ENCODE measurements around the gene OAT.

DNA sequence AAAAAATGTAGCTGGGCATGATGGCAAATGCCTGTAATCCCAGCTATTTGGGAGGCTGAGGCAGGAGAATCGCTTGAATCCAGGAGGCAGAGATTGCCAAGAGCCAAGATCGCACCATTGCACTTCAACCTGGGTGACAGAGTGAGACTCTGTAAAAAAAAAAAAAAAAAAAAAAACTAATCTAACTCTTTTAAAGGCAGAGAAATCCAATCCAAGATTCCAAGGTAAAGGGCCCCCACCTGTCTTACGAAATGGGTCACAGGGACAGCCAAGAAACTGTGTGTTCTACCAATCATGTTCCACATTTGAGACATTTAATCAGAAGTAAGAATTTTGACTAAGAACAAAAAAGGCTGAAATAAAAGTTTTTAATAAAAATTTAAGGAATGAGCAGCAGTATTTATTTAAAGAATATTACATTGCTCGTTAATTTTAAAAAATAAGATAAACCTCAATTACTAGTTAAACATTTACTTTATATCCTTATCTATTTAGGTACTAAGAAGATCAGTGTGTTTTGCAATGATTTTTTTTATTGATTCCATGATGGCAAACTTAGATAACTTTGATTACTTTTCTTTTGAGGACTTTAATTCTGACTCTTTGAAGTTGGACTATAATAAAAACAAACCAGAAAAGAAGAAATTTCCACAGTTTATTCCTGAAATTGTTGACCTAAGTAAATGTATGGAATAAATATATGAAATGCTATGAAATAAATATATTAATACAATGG is 6.7 kb upstream of the OAT start:
- TF ChIP-seq, protein P1, sequence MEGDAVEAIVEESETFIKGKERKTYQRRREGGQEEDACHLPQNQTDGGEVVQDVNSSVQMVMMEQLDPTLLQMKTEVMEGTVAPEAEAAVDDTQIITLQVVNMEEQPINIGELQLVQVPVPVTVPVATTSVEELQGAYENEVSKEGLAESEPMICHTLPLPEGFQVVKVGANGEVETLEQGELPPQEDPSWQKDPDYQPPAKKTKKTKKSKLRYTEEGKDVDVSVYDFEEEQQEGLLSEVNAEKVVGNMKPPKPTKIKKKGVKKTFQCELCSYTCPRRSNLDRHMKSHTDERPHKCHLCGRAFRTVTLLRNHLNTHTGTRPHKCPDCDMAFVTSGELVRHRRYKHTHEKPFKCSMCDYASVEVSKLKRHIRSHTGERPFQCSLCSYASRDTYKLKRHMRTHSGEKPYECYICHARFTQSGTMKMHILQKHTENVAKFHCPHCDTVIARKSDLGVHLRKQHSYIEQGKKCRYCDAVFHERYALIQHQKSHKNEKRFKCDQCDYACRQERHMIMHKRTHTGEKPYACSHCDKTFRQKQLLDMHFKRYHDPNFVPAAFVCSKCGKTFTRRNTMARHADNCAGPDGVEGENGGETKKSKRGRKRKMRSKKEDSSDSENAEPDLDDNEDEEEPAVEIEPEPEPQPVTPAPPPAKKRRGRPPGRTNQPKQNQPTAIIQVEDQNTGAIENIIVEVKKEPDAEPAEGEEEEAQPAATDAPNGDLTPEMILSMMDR (IDR thresholded peaks at IDR 0.05): no peak
- TF ChIP-seq POLR2A (IDR thresholded peaks at IDR 0.05): no peak

Data from Peyer's patch (tissue), 4 donors.